Ovary (tissue), 3 donors: Measurements from ENCODE around the gene MAP7.

Experiments
- EP300 ChIP-seq: sonication (generic); formaldehyde crosslinking; IDR thresholded peaks from one replicate; pipeline ENCODE4 v1.6.1; 2017; ENCODE audit warnings: antibody characterized with exemption
- POLR2A ChIP-seq: fragments of 450-650 bp; IDR thresholded peaks from one replicate; pipeline ENCODE4 v1.6.1; 2017; ENCODE audit warnings: antibody characterized with exemption, mild to moderate bottlenecking, moderate library complexity
- TF ChIP-seq, protein P1 (sequence below), 3 donors: fragments of 450-650 bp in 2 of 3; fragments of 200-600 bp in 1 of 3; IDR thresholded peaks; one replicate each; pipeline versions ENCODE4 v1.5.1 to v1.8.0; 2016 to 2022; ENCODE audit warnings: antibody characterized with exemption in 3 of 3, mild to moderate bottlenecking in 1 of 3
- donor health status: DM: no; HTN: no; CAD: no.

DNA sequence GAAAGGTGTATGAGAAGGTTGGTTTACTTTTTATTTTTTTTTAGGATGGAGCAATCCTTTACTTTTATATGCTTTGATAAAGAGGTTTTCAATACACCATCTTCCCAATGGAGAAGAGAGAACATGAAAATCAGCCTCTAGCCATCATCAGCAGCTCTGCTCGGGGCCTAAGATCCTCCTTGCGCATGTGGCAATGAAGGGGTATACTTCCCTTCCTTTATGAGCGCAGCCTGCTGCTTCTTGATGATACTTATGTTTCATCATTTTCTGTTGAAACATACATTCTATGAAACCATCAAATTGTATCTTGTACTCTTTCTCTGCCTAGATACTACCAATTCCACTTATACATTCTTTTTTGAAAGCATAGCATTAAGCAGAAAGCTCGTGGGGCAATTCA lies 74.5 kb downstream of the MAP7 start:
- TF ChIP-seq, protein P1, sequence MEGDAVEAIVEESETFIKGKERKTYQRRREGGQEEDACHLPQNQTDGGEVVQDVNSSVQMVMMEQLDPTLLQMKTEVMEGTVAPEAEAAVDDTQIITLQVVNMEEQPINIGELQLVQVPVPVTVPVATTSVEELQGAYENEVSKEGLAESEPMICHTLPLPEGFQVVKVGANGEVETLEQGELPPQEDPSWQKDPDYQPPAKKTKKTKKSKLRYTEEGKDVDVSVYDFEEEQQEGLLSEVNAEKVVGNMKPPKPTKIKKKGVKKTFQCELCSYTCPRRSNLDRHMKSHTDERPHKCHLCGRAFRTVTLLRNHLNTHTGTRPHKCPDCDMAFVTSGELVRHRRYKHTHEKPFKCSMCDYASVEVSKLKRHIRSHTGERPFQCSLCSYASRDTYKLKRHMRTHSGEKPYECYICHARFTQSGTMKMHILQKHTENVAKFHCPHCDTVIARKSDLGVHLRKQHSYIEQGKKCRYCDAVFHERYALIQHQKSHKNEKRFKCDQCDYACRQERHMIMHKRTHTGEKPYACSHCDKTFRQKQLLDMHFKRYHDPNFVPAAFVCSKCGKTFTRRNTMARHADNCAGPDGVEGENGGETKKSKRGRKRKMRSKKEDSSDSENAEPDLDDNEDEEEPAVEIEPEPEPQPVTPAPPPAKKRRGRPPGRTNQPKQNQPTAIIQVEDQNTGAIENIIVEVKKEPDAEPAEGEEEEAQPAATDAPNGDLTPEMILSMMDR (IDR thresholded peaks at IDR 0.05), result no peak
- TF ChIP-seq POLR2A (no peak), EP300 (no peak)
